ENCODE measurements around the gene CUL4B.
A peak's percentile ranks its signal among the peaks of the same experiment; 100 is the strongest.
"Not testable (repeated sequence)": the region's sequence is repeated elsewhere in the genome, so short reads cannot be mapped to it uniquely, and the experiment has no call there.

The CUL4B gene

GRCh38 chrX:120560842-120561633 lies at the start of gene CUL4B:
CUL4B (minus strand) TSS chrX:120560962; CDS start chrX:120560638, 324 bp downstream.
- peak; percentile 96 for DNase-seq

- DNase-seq, result peak; percentile 55
Measured at GRCh38 chrX:120604361-120604782, 43.6 kb upstream of the CUL4B start.

GRCh38 chrX:120603707-120604360 lies 43.1 kb upstream of the CUL4B start, which contains the start of gene MCTS1:
MCTS1 (plus strand) TSS chrX:120604101; CDS start chrX:120604237, 136 bp downstream.
- DNase-seq, result peak; percentile 97

GRCh38 chrX:120585702-120586101 lies 24.9 kb upstream of the CUL4B start:
- no peak for DNase-seq

- DNase-seq, result no peak
Measured at GRCh38 chrX:120575379-120576114, 14.8 kb upstream of the CUL4B start.

GRCh38 chrX:120573806-120574205 lies 13.0 kb upstream of the CUL4B start:
- DNase-seq, result not testable (repeated sequence)

- DNase-seq, result no peak
Measured at GRCh38 chrX:120570011-120570600, 9.3 kb upstream of the CUL4B start.

- DNase-seq, result no peak
Measured at GRCh38 chrX:120568609-120569008, 7.8 kb upstream of the CUL4B start.

GRCh38 chrX:120568035-120568434 lies 7.3 kb upstream of the CUL4B start:
- DNase-seq, result no peak

GRCh38 chrX:120566817-120567216 lies 6.1 kb upstream of the CUL4B start:
- no peak for DNase-seq

- DNase-seq, result no peak
Measured at GRCh38 chrX:120564925-120565324, 4.2 kb upstream of the CUL4B start.

GRCh38 chrX:120562569-120562926 lies 1.8 kb upstream of the CUL4B start:
- DNase-seq, result no peak

GRCh38 chrX:120561634-120562568 lies 1.1 kb upstream of the CUL4B start:
- DNase-seq, result no peak

GRCh38 chrX:120560405-120560841 lies 339 bp downstream of the CUL4B start:
- peak; percentile 34 for DNase-seq

GRCh38 chrX:120559804-120560203 lies 958 bp downstream of the CUL4B start:
- no peak for DNase-seq

GRCh38 chrX:120556251-120556650 lies 4.5 kb downstream of the CUL4B start:
- no peak for DNase-seq

- DNase-seq, result peak; percentile 92
Measured at GRCh38 chrX:120549483-120550452, 11.0 kb downstream of the CUL4B start.

- DNase-seq, result no peak
Measured at GRCh38 chrX:120536061-120536460, 24.7 kb downstream of the CUL4B start.

GRCh38 chrX:120534413-120535205 lies 26.2 kb downstream of the CUL4B start:
- no peak for DNase-seq

- DNase-seq, result no peak
Measured at GRCh38 chrX:120522820-120523219, 37.9 kb downstream of the CUL4B start.
